ENCODE measurements around the gene PTPN9.
"Not testable (repeated sequence)": the region's sequence is repeated elsewhere in the genome, so short reads cannot be mapped to it uniquely, and the experiment has no call there.

Gene PTPN9

DNA sequence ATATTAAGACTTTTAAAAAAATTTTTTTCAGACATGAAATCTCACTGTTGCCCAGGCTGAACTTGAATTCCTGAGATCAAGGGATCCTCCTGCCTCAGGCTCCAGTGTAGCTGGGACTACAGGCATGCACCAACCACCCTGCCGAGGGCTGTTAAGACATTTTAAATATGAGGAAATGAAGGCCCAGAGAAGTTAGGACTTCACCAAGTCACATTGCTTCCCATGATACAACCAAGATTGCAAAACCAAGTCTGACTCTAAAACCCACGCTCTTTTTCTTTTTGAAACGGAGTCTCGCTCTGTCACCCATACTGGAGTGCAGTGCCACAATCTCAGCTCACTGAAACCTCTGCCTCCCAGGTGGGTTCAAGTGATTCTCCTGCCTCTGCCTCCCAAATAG, 28.0 kb downstream of the PTPN9 start:
- TF ChIP-seq SNAI2 (CRISPR knock-in tag; IDR thresholded peaks at IDR 0.05): no peak
- no peak for TF ChIP-seq ZFP30 (CRISPR knock-in tag; IDR thresholded peaks at IDR 0.05)
- no peak for TF ChIP-seq BACH2 (CRISPR knock-in tag; IDR thresholded peaks at IDR 0.05; ENCODE audit: borderline replicate concordance)
- TF ChIP-seq OSR1 (CRISPR knock-in tag; IDR thresholded peaks at IDR 0.05): no peak
- TF ChIP-seq GLIS3 (CRISPR knock-in tag; IDR thresholded peaks at IDR 0.05): no peak
- TF ChIP-seq, protein P1, sequence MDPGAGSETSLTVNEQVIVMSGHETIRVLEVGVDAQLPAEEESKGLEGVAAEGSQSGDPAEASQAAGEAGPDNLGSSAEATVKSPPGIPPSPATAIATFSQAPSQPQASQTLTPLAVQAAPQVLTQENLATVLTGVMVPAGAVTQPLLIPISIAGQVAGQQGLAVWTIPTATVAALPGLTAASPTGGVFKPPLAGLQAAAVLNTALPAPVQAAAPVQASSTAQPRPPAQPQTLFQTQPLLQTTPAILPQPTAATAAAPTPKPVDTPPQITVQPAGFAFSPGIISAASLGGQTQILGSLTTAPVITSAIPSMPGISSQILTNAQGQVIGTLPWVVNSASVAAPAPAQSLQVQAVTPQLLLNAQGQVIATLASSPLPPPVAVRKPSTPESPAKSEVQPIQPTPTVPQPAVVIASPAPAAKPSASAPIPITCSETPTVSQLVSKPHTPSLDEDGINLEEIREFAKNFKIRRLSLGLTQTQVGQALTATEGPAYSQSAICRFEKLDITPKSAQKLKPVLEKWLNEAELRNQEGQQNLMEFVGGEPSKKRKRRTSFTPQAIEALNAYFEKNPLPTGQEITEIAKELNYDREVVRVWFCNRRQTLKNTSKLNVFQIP (CRISPR knock-in tag; IDR thresholded peaks at IDR 0.05; ENCODE audit: borderline replicate concordance, low read depth): no peak
- TF ChIP-seq, protein P2, sequence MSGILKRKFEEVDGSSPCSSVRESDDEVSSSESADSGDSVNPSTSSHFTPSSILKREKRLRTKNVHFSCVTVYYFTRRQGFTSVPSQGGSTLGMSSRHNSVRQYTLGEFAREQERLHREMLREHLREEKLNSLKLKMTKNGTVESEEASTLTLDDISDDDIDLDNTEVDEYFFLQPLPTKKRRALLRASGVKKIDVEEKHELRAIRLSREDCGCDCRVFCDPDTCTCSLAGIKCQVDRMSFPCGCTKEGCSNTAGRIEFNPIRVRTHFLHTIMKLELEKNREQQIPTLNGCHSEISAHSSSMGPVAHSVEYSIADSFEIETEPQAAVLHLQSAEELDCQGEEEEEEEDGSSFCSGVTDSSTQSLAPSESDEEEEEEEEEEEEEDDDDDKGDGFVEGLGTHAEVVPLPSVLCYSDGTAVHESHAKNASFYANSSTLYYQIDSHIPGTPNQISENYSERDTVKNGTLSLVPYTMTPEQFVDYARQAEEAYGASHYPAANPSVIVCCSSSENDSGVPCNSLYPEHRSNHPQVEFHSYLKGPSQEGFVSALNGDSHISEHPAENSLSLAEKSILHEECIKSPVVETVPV (CRISPR knock-in tag; IDR thresholded peaks at IDR 0.05): no peak
- TF ChIP-seq ARNTL (CRISPR knock-in tag; IDR thresholded peaks at IDR 0.05; ENCODE audit: borderline replicate concordance, low read depth): no peak
- TF ChIP-seq PPARA (CRISPR knock-in tag; IDR thresholded peaks at IDR 0.05; ENCODE audit: borderline replicate concordance): no peak
- TF ChIP-seq, protein P3, sequence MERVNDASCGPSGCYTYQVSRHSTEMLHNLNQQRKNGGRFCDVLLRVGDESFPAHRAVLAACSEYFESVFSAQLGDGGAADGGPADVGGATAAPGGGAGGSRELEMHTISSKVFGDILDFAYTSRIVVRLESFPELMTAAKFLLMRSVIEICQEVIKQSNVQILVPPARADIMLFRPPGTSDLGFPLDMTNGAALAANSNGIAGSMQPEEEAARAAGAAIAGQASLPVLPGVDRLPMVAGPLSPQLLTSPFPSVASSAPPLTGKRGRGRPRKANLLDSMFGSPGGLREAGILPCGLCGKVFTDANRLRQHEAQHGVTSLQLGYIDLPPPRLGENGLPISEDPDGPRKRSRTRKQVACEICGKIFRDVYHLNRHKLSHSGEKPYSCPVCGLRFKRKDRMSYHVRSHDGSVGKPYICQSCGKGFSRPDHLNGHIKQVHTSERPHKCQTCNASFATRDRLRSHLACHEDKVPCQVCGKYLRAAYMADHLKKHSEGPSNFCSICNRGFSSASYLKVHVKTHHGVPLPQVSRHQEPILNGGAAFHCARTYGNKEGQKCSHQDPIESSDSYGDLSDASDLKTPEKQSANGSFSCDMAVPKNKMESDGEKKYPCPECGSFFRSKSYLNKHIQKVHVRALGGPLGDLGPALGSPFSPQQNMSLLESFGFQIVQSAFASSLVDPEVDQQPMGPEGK (CRISPR knock-in tag; IDR thresholded peaks at IDR 0.05; ENCODE audit: borderline replicate concordance): no peak
- no peak for ATAC-seq

DNA sequence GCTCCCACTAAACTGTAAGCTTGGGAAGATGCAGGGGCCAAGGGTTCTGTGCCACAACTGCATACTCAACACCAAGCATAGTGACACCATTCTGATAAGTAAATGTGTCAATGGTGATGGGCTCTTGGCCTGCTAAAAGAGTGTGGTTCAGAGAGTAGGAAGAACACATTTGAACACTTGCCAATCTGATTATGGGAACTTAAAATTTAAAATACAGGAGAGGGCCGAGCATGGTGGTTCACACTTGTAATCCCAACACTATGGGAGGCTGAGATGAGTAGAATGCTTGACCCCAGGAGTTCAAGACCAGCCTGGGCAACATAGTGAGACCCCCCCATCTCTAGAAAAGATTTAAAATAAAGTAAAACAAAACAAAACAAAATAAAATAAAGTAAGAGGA, 34.1 kb downstream of the PTPN9 start:
- no peak for TF ChIP-seq TCF4 (CRISPR knock-in tag; IDR thresholded peaks at IDR 0.05; ENCODE audit: borderline replicate concordance)
- no peak for TF ChIP-seq ZFP30 (CRISPR knock-in tag; IDR thresholded peaks at IDR 0.05)
- TF ChIP-seq PPARA (CRISPR knock-in tag; IDR thresholded peaks at IDR 0.05; ENCODE audit: borderline replicate concordance): no peak
- TF ChIP-seq, protein P4, sequence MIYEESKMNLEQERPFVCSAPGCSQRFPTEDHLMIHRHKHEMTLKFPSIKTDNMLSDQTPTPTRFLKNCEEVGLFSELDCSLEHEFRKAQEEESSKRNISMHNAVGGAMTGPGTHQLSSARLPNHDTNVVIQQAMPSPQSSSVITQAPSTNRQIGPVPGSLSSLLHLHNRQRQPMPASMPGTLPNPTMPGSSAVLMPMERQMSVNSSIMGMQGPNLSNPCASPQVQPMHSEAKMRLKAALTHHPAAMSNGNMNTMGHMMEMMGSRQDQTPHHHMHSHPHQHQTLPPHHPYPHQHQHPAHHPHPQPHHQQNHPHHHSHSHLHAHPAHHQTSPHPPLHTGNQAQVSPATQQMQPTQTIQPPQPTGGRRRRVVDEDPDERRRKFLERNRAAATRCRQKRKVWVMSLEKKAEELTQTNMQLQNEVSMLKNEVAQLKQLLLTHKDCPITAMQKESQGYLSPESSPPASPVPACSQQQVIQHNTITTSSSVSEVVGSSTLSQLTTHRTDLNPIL (CRISPR knock-in tag; IDR thresholded peaks at IDR 0.05; ENCODE audit: low read depth): no peak
- no peak for TF ChIP-seq ZNF565 (CRISPR knock-in tag; conservative IDR thresholded peaks at IDR 0.05; ENCODE audit: low read depth)
- TF ChIP-seq CSDC2 (CRISPR knock-in tag; IDR thresholded peaks at IDR 0.05): no peak
- TF ChIP-seq ESRRG (CRISPR knock-in tag; IDR thresholded peaks at IDR 0.05): no peak
- TF ChIP-seq ISL1 (CRISPR knock-in tag; IDR thresholded peaks at IDR 0.05): no peak
- no peak for TF ChIP-seq ARNTL (CRISPR knock-in tag; IDR thresholded peaks at IDR 0.05; ENCODE audit: borderline replicate concordance, low read depth)
- no peak for TF ChIP-seq TOX (CRISPR knock-in tag; IDR thresholded peaks at IDR 0.05; ENCODE audit: borderline replicate concordance)
- TF ChIP-seq, protein P1 (CRISPR knock-in tag; IDR thresholded peaks at IDR 0.05; ENCODE audit: borderline replicate concordance, low read depth): no peak
- no peak for ATAC-seq

DNA sequence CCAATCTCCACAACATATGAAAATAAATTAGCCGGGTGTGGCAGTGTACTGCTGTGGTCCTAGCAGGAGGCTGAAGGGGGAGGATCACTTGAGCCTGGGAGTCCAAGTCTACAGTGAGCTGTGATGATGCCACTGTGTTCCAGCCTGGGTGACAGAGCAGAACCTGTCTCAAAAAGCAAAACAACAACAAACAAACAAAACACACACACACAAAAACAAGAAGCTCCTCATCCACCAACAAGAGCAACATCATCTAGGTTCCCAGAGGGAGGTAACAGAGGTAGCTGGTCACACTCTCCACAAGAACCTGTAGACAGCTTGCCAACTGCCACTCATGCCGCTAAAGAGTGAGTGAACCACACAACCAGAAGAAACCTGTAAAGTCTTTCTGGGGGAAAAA, 34.8 kb downstream of the PTPN9 start:
- TF ChIP-seq, protein P2 (CRISPR knock-in tag; IDR thresholded peaks at IDR 0.05): no peak
- TF ChIP-seq ZC3H10 (CRISPR knock-in tag; IDR thresholded peaks at IDR 0.05): no peak
- no peak for TF ChIP-seq BACH2 (CRISPR knock-in tag; IDR thresholded peaks at IDR 0.05; ENCODE audit: borderline replicate concordance)
- TF ChIP-seq GLIS3 (CRISPR knock-in tag; IDR thresholded peaks at IDR 0.05): no peak
- TF ChIP-seq ZNF70 (CRISPR knock-in tag; IDR thresholded peaks at IDR 0.05): no peak
- TF ChIP-seq, protein P1 (CRISPR knock-in tag; IDR thresholded peaks at IDR 0.05; ENCODE audit: borderline replicate concordance, low read depth): no peak
- no peak for ATAC-seq

DNA sequence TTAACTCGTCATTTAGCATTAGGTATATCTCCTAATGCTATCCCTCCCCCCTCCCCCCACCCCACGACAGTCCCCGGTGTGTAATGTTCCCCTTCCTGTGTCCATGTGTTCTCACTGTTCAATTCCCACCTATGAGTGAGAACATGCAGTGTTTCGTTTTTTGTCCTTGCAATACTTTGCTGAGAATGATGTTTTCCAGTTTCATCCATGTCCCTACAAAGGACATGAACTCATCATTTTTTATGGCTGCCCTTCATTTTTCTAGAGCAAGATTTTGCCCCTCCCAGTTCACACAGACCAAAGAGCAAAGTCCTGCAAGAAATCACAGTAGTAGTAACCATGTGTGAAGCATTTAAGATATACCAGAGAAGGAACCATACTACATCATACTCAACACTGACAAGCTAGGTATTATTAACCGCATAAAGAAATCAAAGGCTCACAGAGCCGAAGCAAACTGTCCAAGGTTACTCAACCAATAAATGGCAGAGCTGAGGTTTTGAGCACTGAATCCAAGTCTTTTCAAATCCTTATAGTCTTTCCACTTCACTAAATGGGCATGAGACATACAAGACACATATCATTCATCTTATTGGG, 36.1 kb downstream of the PTPN9 start:
- ATAC-seq: not testable (repeated sequence)

All from SK-N-SH treated with all-trans-retinoic acid at 6 μM for 48 hours (cell line).